A549 (cell line): ENCODE measurements around the gene MB21D2. TPM values are rescaled to one million over a fixed set of nuclear protein-coding genes. Genes with fewer than 3 reads are reported as not detected.
A peak's percentile ranks its signal among the peaks of the same experiment; 100 is the strongest.

Source experiments
- ATAC-seq, 2 experiments: fragments of 200-7000 bp in 1 of 2; fragments of >200 bp in 1 of 2; cut with Nextera tagmentation in 1 of 2; cut with Tn5 transposase in 1 of 2; 3 replicates each; pipeline versions ENCODE4 v1.8.0 to v1.9.1; 2018 to 2020; ENCODE audit warnings: mild to moderate bottlenecking in 1 of 2, moderate library complexity in 1 of 2
- CTCF ChIA-PET: fragments of 300-600 bp; sonication (Branson Sonifier 250); formaldehyde crosslinking; extraction: SDS; loops from one replicate; lab custom pipeline; 2021; ENCODE audit warnings: antibody characterized with exemption, inconsistent platforms; lab: Yijun Ruan, JAX
- POLR2A ChIA-PET: fragments of 350-600 bp; formaldehyde crosslinking; extraction: SDS; loops from one replicate; lab custom pipeline; 2021; ENCODE audit warnings: antibody characterized with exemption, inconsistent platforms; lab: Yijun Ruan, JAX
- DNase-seq, 2 experiments: peaks; one replicate each; pipeline versions ENCODE4 v3.0.0 to v3.0.0-alpha.2; 2011 to 2016; ENCODE audit warnings: low read depth in 1 of 2, low spot score in 1 of 2
- FAIRE-seq: peaks from 2 replicates; lab custom pipeline; 2011; peaks lifted over from hg19 to GRCh38; lab: Jason Lieb, UNC
- H3K27ac ChIP-seq, 2 experiments: fragments of >200 bp; sonication (Bioruptor Twin); formaldehyde crosslinking; 3 replicates each; pipeline ENCODE4 v1.5.1; 2016 to 2017
- H3K4me1 ChIP-seq: fragments of >200 bp; sonication (Bioruptor Twin); formaldehyde crosslinking; 3 replicates; pipeline ENCODE4 v1.6.1; 2016
- H3K4me2 ChIP-seq: fragments of >200 bp; sonication (Bioruptor Twin); formaldehyde crosslinking; 3 replicates; pipeline ENCODE4 v1.6.1; 2016
- H3K4me3 ChIP-seq: fragments of >200 bp; sonication (Bioruptor Twin); formaldehyde crosslinking; 3 replicates; pipeline ENCODE4 v1.5.1; 2016
- H3K9me3 ChIP-seq: fragments of >200 bp; sonication (Bioruptor Twin); formaldehyde crosslinking; 3 replicates; pipeline ENCODE4 v1.6.1; 2016
- CBX8 ChIP-seq: fragments of 200-600 bp; sonication (generic); IDR thresholded peaks from 2 replicates; pipeline ENCODE4 v1.6.1; 2016
- CEBPB ChIP-seq, 2 experiments: fragments of >200 bp in 1 of 2; sonication (Bioruptor Twin) in 1 of 2; formaldehyde crosslinking in 1 of 2; IDR thresholded peaks; 2 replicates each; pipeline ENCODE4 v1.6.1; 2012 to 2016
- EP300 ChIP-seq, 2 experiments: fragments of >200 bp; sonication (Bioruptor Twin); formaldehyde crosslinking; IDR thresholded peaks; 2 replicates in 1 of 2; 3 replicates in 1 of 2; pipeline ENCODE4 v1.6.1; 2016 to 2017
- FOSL2 ChIP-seq, 2 experiments: fragments of 450-650 bp in 1 of 2; fragments of >200 bp in 1 of 2; sonication (Bioruptor Twin) in 1 of 2; formaldehyde crosslinking; IDR thresholded peaks; 2 replicates each; pipeline versions ENCODE4 v1.5.0 to v1.6.1; 2016 to 2020; ENCODE audit warnings: mild to moderate bottlenecking in 1 of 2, moderate library complexity in 1 of 2
- GATA3 ChIP-seq: IDR thresholded peaks from 2 replicates; pipeline ENCODE4 v1.6.1; 2012; ENCODE audit warnings: borderline replicate concordance
- HES2 ChIP-seq: fragments of >200 bp; sonication (Bioruptor Twin); formaldehyde crosslinking; IDR thresholded peaks from 2 replicates; pipeline ENCODE4 v1.6.1; 2016
- HOXB13 ChIP-seq: fragments of 250-450 bp; sonication (Bioruptor Pico); IDR thresholded peaks from 2 replicates; pipeline ENCODE4 v1.5.0; 2020; ENCODE audit warnings: low read depth, mild to moderate bottlenecking, moderate library complexity
- HOXB5 ChIP-seq: fragments of 250-450 bp; sonication (Bioruptor Pico); IDR thresholded peaks from 2 replicates; pipeline ENCODE4 v1.5.0; 2020; ENCODE audit warnings: mild to moderate bottlenecking, moderate library complexity
- JUN ChIP-seq, 2 experiments: fragments of >200 bp; sonication (Bioruptor Twin); formaldehyde crosslinking; IDR thresholded peaks; 2 replicates in 1 of 2; 3 replicates in 1 of 2; pipeline ENCODE4 v1.6.1; 2016 to 2017
- MAX ChIP-seq: IDR thresholded peaks from 2 replicates; pipeline ENCODE4 v1.6.1; 2012
- NFE2L2 ChIP-seq: fragments of 150-350 bp; conservative IDR thresholded peaks from 2 replicates; pipeline ENCODE4 v1.6.1; 2014; ENCODE audit warnings: low read length
- POLR2A ChIP-seq: IDR thresholded peaks from 2 replicates; pipeline ENCODE4 v1.6.1; 2012; ENCODE audit warnings: mild to moderate bottlenecking, low read length
- ZC3H11A ChIP-seq: fragments of 450-650 bp; IDR thresholded peaks from 2 replicates; pipeline ENCODE4 v1.6.1; 2014; ENCODE audit warnings: antibody characterized with exemption, mild to moderate bottlenecking
- ZSCAN20 ChIP-seq: fragments of 250-450 bp; sonication (Bioruptor Pico); IDR thresholded peaks from 2 replicates; pipeline ENCODE4 v1.8.0; 2022; ENCODE audit warnings: mild to moderate bottlenecking, moderate library complexity
- WGBS: methylation state at CpG from one replicate; pipeline ENCODE4 v1.1.6; 2017; ENCODE audit errors: missing lambda C conversion rate; 5-methylcytosine and 5-hydroxymethylcytosine counted together
- polyA plus RNA-seq, 4 experiments: library from polyadenylated mRNA; depleted of rRNA in 3 of 4; stranded (reverse); fragments of >200 nt; fragmentation: RNase III in 1 of 4; extraction: RNeasy Plus Mini Kit Qiagen cat#74134 plus additional on column Dnase treatment in 1 of 4; gene quantifications; 2 replicates in 3 of 4; 3 replicates in 1 of 4; pipeline ENCODE4 v1.2.3, GENCODE V29; 2011 to 2017
- TF ChIP-seq, protein P1 (sequence below): fragments of >200 bp; sonication (Bioruptor Twin); formaldehyde crosslinking; IDR thresholded peaks from 3 replicates; pipeline ENCODE4 v1.5.1; 2016

MB21D2 gene
- polyA plus RNA-seq, 2 of the 4 experiments (the other 2 are of a cell fraction): 4.8 to 7.5 TPM

- no peak for TF ChIP-seq GATA3
Measured at GRCh38 chr3:192889679-192890078, 28.0 kb downstream of the MB21D2 start (continued).

GRCh38 chr3:192888190-192888589 is 29.5 kb downstream of the MB21D2 start:
- Histone ChIP-seq H3K4me2 (peak overlapping the region; percentile 83), H3K4me3 (peak overlapping the region; percentile 36; the same call in 2 of the 3 replicates), H3K27ac (peak overlapping the region; percentile 85 to 97), H3K4me1 (peaks cover 74% of the 10 kb centered on the region), H3K9me3 (no peaks in the 10 kb centered on the region)
- ATAC-seq (peak in 1 of 2 experiments; percentile 52; a peak in 3 of 6 replicates), DNase-seq (peak in 1 of 2 experiments; percentile 51), FAIRE-seq (no peak)
- POLR2A ChIA-PET: interaction anchor here (1.7 kb wide), 1 partner anchor 29 kb away, joined by 12 read pairs; the partner anchor contains the start of gene MB21D2
- TF ChIP-seq NFE2L2 (no peak), POLR2A (no peak), HOXB13 (CRISPR knock-in tag) (no peak)
- TF ChIP-seq, protein P1, sequence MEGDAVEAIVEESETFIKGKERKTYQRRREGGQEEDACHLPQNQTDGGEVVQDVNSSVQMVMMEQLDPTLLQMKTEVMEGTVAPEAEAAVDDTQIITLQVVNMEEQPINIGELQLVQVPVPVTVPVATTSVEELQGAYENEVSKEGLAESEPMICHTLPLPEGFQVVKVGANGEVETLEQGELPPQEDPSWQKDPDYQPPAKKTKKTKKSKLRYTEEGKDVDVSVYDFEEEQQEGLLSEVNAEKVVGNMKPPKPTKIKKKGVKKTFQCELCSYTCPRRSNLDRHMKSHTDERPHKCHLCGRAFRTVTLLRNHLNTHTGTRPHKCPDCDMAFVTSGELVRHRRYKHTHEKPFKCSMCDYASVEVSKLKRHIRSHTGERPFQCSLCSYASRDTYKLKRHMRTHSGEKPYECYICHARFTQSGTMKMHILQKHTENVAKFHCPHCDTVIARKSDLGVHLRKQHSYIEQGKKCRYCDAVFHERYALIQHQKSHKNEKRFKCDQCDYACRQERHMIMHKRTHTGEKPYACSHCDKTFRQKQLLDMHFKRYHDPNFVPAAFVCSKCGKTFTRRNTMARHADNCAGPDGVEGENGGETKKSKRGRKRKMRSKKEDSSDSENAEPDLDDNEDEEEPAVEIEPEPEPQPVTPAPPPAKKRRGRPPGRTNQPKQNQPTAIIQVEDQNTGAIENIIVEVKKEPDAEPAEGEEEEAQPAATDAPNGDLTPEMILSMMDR: no peak
- CTCF ChIA-PET: interaction anchor here (1.2 to 2.0 kb wide), 6 partner anchors 16 to 153 kb away, joined by 3 to 7 read pairs (median 4); no protein-coding TSS in a partner anchor
- 5% methylated on average over 5 of the region's 5 CpGs for WGBS

DNA sequence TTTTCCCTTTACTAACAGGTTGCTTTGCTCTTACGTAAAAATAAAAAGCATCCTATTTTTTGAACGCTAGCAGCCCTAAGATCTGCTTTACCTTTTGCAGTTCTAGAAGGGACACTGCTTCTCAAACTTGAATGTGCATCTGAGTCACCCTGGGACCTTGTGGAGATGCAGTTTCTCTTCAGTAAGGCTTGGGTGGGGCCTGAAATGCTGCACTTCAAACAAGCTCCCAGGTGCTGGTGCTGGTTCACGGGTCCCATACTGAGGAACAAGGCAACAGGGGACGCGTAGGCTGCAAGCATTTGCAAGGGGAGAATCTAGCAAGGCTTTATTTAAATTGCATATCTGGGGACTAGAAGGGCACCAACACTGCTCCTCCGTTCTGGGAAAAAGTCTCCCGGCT is 30.0 kb downstream of the MB21D2 start:
- FAIRE-seq (no peak), DNase-seq (peak in 1 of 2 experiments; percentile 81), ATAC-seq (peak; percentile 60 to 72)
- ChIA-PET CTCF (interaction anchor here (1.2 to 2.0 kb wide), 4 partner anchors 16 to 153 kb away, joined by 3 to 6 read pairs (median 4); no protein-coding TSS in a partner anchor), POLR2A (no interaction called here)
- Histone ChIP-seq H3K4me1 (peaks cover 76% of the 10 kb centered on the region), H3K4me3 (peak overlapping the region; percentile 36), H3K9me3 (no peaks in the 10 kb centered on the region), H3K4me2 (peak overlapping the region; percentile 83), H3K27ac (peak overlapping the region; percentile 85 to 97)
- TF ChIP-seq HOXB5 (CRISPR knock-in tag) (no peak), FOSL2 (IDR thresholded peaks at IDR 0.05) (no peak), FOSL2 (CRISPR knock-in tag; IDR thresholded peaks at IDR 0.05) (peak; percentile 22; the same call in 1 of the 2 replicates), ZSCAN20 (CRISPR knock-in tag) (no peak)
- 0% methylated on average over 7 of the region's 7 CpGs for WGBS

DNA sequence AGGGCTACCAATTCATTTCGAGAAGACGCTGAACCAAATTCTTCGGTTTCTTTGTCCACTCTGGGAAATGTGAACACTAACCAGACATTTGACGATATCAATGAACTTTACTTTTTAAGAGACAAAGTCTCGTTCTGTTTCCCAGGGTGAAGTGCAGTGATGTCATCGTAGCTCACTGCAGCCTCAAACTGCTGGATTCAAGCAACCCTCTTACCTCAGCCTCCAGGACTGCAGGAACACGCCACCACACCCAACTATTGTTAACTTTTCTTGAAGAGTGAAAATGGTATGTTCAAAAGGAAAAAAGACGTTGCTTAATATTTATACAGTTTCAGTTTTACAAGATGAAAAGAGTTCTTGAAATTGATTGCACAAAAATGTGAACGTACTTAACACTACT is 30.6 kb downstream of the MB21D2 start:
- peak overlapping the region; percentile 36 for H3K4me3 ChIP-seq
- H3K9me3 ChIP-seq: no peaks in the 10 kb centered on the region
- peak; percentile 79 for ATAC-seq
- ChIA-PET POLR2A (no interaction called here), CTCF (interaction anchor here (0.7 to 1.2 kb wide), 2 partner anchors 70 kb away, joined by 3 read pairs; no protein-coding TSS in a partner anchor)
- peak overlapping the region; percentile 83 for H3K4me2 ChIP-seq
- TF ChIP-seq GATA3 (peak; percentile 38; the same call in 1 of the 2 replicates), CEBPB (IDR thresholded peaks at IDR 0.05) (peak; percentile 50 to 69; a peak in 3 of 4 replicates), ZC3H11A (no peak), POLR2A (no peak), FOSL2 (IDR thresholded peaks at IDR 0.05) (no peak), FOSL2 (CRISPR knock-in tag; IDR thresholded peaks at IDR 0.05) (peak; percentile 31; the same call in 1 of the 2 replicates), EP300 (IDR thresholded peaks at IDR 0.05) (peak; percentile 58 to 72; a peak in 3 of 5 replicates), NFE2L2 (no peak), JUN (IDR thresholded peaks at IDR 0.05) (peak; percentile 49 to 53; a peak in 3 of 5 replicates), MAX (0 out of 2 replicates have a peak, but pooled peaks have one; percentile 16), HES2 (no peak), CBX8 (no peak)
- H3K4me1 ChIP-seq: peaks cover 69% of the 10 kb centered on the region
- DNase-seq: peak in 1 of 2 experiments; percentile 93
- 1% methylated on average over 9 of the region's 9 CpGs for WGBS
- peak overlapping the region; percentile 85 to 97 for H3K27ac ChIP-seq
- FAIRE-seq: no peak
